Keratinocyte (primary cell): ENCODE measurements around the gene GRIP1.

Source experiments
- CTCF ChIP-seq, 3 experiments: IDR thresholded peaks in 1 of 3; conservative IDR thresholded peaks in 1 of 3; optimal IDR thresholded peaks in 1 of 3; 2 replicates in 2 of 3; 3 replicates in 1 of 3; pipeline versions ENCODE3 to v1.5.1; 2011; ENCODE audit warnings: low read length in 3 of 3, mild to moderate bottlenecking in 3 of 3, moderate library complexity in 2 of 3, control low read depth in 1 of 3, inconsistent platforms in 1 of 3; ENCODE audit not compliant: insufficient read depth in 2 of 3; ENCODE audit errors: extremely low read depth in 1 of 3
- EZH2 ChIP-seq: IDR thresholded peaks from one replicate; pipeline ENCODE4 v1.6.1; 2012; ENCODE audit warnings: inconsistent platforms, mild to moderate bottlenecking, low read length, moderate library complexity

GRCh38 chr12:66493819-66494218 lies 185.1 kb downstream of the GRIP1 start:
- TF ChIP-seq CTCF (optimal IDR thresholded peaks at IDR 0.05 in 1 of 3, IDR thresholded peaks at IDR 0.05 in 1 of 3, conservative IDR thresholded peaks at IDR 0.05 in 1 of 3; ENCODE audit: extremely low read depth in 1 of 3, insufficient read depth in 2 of 3, low read length in 3 of 3) (no peak), EZH2 (no peak)
